NCI-H1694 (cell line): ENCODE results near the gene THRB.

Experiments
- DNase-seq: peaks from one replicate; lab custom pipeline; 2025; lab: John Stamatoyannopoulos, UW

THRB gene

GRCh38 chr3:24264748-24265158 is 229.9 kb downstream of the THRB start:
- no peak for DNase-seq

GRCh38 chr3:24264011-24264410 is 230.6 kb downstream of the THRB start:
- no peak for DNase-seq

- DNase-seq: no peak
These were observed 231.5 kb downstream of the THRB start for GRCh38 chr3:24263069-24263668.

GRCh38 chr3:24261521-24261920 is 233.1 kb downstream of the THRB start:
- no peak for DNase-seq

- no peak for DNase-seq
These were observed 234.6 kb downstream of the THRB start for GRCh38 chr3:24259901-24260512.

GRCh38 chr3:24258727-24259600 is 235.7 kb downstream of the THRB start:
- DNase-seq: no peak

GRCh38 chr3:24258260-24258659 is 236.4 kb downstream of the THRB start:
- no peak for DNase-seq

- no peak for DNase-seq
These were observed 239.2 kb downstream of the THRB start for GRCh38 chr3:24255414-24255813.

- no peak for DNase-seq
These were observed 240.0 kb downstream of the THRB start for GRCh38 chr3:24254649-24255048.

GRCh38 chr3:24253336-24253735 is 241.3 kb downstream of the THRB start:
- DNase-seq: no peak

GRCh38 chr3:24249523-24249922 is 245.1 kb downstream of the THRB start:
- DNase-seq: no peak

GRCh38 chr3:24245056-24245455 is 249.6 kb downstream of the THRB start:
- no peak for DNase-seq

GRCh38 chr3:24244491-24244890 is 250.2 kb downstream of the THRB start:
- DNase-seq: no peak

GRCh38 chr3:24242012-24242698 is 252.5 kb downstream of the THRB start:
- no peak for DNase-seq

- DNase-seq: no peak
These were observed 254.3 kb downstream of the THRB start for GRCh38 chr3:24240306-24240705.

GRCh38 chr3:24237971-24238706 is 256.5 kb downstream of the THRB start:
- DNase-seq: peak; percentile 12

- no peak for DNase-seq
These were observed 259.5 kb downstream of the THRB start for GRCh38 chr3:24235121-24235520.

- DNase-seq: no peak
These were observed 261.9 kb downstream of the THRB start for GRCh38 chr3:24232784-24233183.

GRCh38 chr3:24229468-24230221 is 265.0 kb downstream of the THRB start:
- DNase-seq: no peak

- DNase-seq: no peak
These were observed 267.0 kb downstream of the THRB start for GRCh38 chr3:24227635-24228034.

GRCh38 chr3:24226397-24226796 is 268.3 kb downstream of the THRB start:
- no peak for DNase-seq
